HepG2 (cell line): ENCODE results near the gene CYP2A6.

ENCODE experiments used
- ATF1 ChIP-seq: IDR thresholded peaks from 2 replicates; pipeline ENCODE4 v1.6.1; 2016; ENCODE audit warnings: mild to moderate bottlenecking, control low read depth
- CAMTA2 ChIP-seq: sonication (generic); formaldehyde crosslinking; IDR thresholded peaks from 2 replicates; pipeline ENCODE4 v1.4.0; 2020; ENCODE audit warnings: mild to moderate bottlenecking, missing genetic modification reagents, borderline replicate concordance
- DR1 ChIP-seq: sonication (generic); formaldehyde crosslinking; IDR thresholded peaks from 2 replicates; pipeline ENCODE4 v1.8.0; 2021; ENCODE audit warnings: mild to moderate bottlenecking, missing genetic modification reagents, inconsistent platforms
- JUNB ChIP-seq: sonication (generic); formaldehyde crosslinking; IDR thresholded peaks from 2 replicates; pipeline ENCODE4 v1.8.0; 2022; ENCODE audit warnings: missing genetic modification reagents, mild to moderate bottlenecking, borderline replicate concordance
- NR2F6 ChIP-seq, 2 experiments: IDR thresholded peaks; 2 replicates each; pipeline ENCODE4 v1.6.1; 2016; ENCODE audit warnings: antibody characterized with exemption in 1 of 2, mild to moderate bottlenecking in 1 of 2
- RAD21 ChIP-seq: fragments of 450-650 bp; formaldehyde crosslinking; IDR thresholded peaks from 2 replicates; pipeline ENCODE4 v1.5.0; 2020; ENCODE audit warnings: mild to moderate bottlenecking
- SNAPC2 ChIP-seq: sonication (generic); formaldehyde crosslinking; IDR thresholded peaks from 2 replicates; pipeline ENCODE4 v1.8.1; 2022; ENCODE audit warnings: mild to moderate bottlenecking, missing genetic modification reagents
- SNRNP70 ChIP-seq: fragments of 200-400 bp; formaldehyde crosslinking; IDR thresholded peaks from 2 replicates; pipeline ENCODE4 v1.6.1; 2017; ENCODE audit warnings: mild to moderate bottlenecking, low read depth, low read length, moderate library complexity
- TBL1XR1 ChIP-seq: fragments of 150-350 bp; IDR thresholded peaks from 2 replicates; pipeline ENCODE4 v1.6.1; 2014; ENCODE audit warnings: borderline replicate concordance, low read length; ENCODE audit not compliant: partially characterized antibody
- TCF7L2 ChIP-seq: IDR thresholded peaks from 2 replicates; pipeline ENCODE4 v1.6.1; 2011; ENCODE audit warnings: mild to moderate bottlenecking, low read depth, low read length, moderate library complexity
- ZNF274 ChIP-seq: sonication (generic); formaldehyde crosslinking; IDR thresholded peaks from 2 replicates; pipeline ENCODE4 v1.5.1; 2020; ENCODE audit warnings: mild to moderate bottlenecking, missing genetic modification reagents
- ZNF747 ChIP-seq: sonication (generic); formaldehyde crosslinking; IDR thresholded peaks from 2 replicates; pipeline ENCODE4 v1.8.1; 2023; ENCODE audit warnings: missing genetic modification reagents, mild to moderate bottlenecking, borderline replicate concordance
- ZNF768 ChIP-seq: sonication (generic); formaldehyde crosslinking; IDR thresholded peaks from 2 replicates; pipeline ENCODE4 v1.4.0; 2020; ENCODE audit warnings: missing genetic modification reagents

- TF ChIP-seq ZNF747 (CRISPR knock-in tag) (no peak), TCF7L2 (no peak), NR2F6 (IDR thresholded peaks at IDR 0.05) (no peak), NR2F6 (CRISPR knock-in tag; IDR thresholded peaks at IDR 0.05) (no peak), ZNF274 (CRISPR knock-in tag) (no peak), TBL1XR1 (no peak), SNAPC2 (CRISPR knock-in tag) (no peak), CAMTA2 (CRISPR knock-in tag) (no peak), SNRNP70 (no peak), DR1 (no peak), RAD21 (no peak), JUNB (CRISPR knock-in tag) (no peak), ATF1 (CRISPR knock-in tag) (no peak), ZNF768 (CRISPR knock-in tag) (no peak)
Measured at GRCh38 chr19:40872209-40872608, 22.0 kb upstream of the CYP2A6 start.
